Fibroblast of the aortic adventitia (primary cell): ENCODE measurements around the gene MND1. TPM values are rescaled to one million over a fixed set of nuclear protein-coding genes. Genes with fewer than 3 reads are reported as not detected.

Experiments used
- DNase-seq: peaks from one replicate; pipeline ENCODE4 v3.0.0-alpha.2; 2010; ENCODE audit warnings: low read depth
- H3K4me3 ChIP-seq: 2 replicates; pipeline ENCODE4 v1.5.1; 2011; ENCODE audit warnings: low read depth, mild to moderate bottlenecking, control low read depth, low read length, moderate library complexity
- total RNA-seq: library from RNA; depleted of rRNA; stranded (reverse); fragments of >200 nt; gene quantifications from 2 replicates; pipeline ENCODE4 v1.2.3, GENCODE V29; 2012; ENCODE audit warnings: low replicate concordance
- TF ChIP-seq, protein P1 (sequence below): IDR thresholded peaks from 2 replicates; pipeline ENCODE4 v1.5.1; 2011; ENCODE audit warnings: mild to moderate bottlenecking, low read length, control low read depth, inconsistent platforms; ENCODE audit not compliant: insufficient read depth

Gene MND1
- total RNA-seq, 1 donor: 15.5 TPM

DNA sequence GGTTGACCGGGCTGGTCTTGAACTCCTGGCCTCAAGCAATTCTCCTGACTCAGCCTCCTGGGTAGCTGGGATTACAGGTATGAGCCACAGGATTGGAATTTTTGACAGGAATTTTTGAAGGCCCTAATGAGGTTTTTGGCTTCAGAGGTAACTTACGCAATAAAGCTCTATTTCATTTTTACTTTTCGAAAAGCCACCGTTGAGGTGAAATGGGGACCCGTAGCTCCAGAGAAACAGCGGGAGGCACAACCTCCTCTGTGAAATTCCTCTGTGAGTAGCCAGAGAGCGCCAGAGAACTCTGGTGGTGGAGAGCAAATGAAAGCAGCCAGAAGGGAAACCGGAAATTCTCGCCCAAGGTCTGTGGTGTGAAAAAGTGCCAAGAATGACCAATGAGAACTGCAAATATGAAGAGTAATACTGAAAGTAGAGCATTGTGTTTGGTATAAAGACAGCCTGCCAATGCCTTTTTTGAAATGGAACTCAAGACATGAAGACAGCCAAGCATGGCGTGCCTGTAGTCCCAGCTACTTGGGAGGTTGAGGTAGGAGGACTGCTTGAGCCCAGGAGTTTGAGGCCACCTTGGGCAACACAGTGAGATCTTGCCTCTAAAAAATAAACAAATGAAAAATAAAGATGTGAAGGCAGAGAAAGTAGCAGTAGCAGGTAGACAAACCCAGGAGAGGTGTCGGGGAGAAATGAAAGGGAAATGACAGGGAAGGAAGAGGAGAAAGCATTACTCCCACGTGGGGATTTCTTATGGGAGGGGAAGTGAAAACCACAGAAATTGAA is 88.7 kb downstream of the MND1 start:
- TF ChIP-seq, protein P1, sequence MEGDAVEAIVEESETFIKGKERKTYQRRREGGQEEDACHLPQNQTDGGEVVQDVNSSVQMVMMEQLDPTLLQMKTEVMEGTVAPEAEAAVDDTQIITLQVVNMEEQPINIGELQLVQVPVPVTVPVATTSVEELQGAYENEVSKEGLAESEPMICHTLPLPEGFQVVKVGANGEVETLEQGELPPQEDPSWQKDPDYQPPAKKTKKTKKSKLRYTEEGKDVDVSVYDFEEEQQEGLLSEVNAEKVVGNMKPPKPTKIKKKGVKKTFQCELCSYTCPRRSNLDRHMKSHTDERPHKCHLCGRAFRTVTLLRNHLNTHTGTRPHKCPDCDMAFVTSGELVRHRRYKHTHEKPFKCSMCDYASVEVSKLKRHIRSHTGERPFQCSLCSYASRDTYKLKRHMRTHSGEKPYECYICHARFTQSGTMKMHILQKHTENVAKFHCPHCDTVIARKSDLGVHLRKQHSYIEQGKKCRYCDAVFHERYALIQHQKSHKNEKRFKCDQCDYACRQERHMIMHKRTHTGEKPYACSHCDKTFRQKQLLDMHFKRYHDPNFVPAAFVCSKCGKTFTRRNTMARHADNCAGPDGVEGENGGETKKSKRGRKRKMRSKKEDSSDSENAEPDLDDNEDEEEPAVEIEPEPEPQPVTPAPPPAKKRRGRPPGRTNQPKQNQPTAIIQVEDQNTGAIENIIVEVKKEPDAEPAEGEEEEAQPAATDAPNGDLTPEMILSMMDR: peak; percentile 64
- H3K4me3 ChIP-seq: no peak overlapping the region
- DNase-seq: peak; percentile 90

DNA sequence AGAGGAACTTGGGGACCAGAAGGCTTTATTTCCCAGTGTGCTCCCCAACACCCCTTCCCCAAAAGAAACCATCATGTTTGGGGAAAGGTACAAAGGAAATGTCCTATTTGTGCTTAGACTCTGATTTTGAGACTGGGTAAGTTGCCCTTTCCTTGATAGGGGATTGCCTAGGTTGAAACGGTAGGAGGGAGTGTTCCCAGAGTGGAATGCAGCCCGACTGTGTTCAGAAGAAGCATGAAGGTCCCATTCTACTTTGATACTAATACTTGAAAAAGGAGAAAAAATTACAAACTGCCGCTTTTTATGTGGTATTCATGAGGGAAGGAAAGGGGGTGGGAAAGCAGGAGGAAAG is 89.2 kb downstream of the MND1 start:
- no peak for DNase-seq
- no peak overlapping the region for H3K4me3 ChIP-seq
- TF ChIP-seq, protein P1: no peak

DNA sequence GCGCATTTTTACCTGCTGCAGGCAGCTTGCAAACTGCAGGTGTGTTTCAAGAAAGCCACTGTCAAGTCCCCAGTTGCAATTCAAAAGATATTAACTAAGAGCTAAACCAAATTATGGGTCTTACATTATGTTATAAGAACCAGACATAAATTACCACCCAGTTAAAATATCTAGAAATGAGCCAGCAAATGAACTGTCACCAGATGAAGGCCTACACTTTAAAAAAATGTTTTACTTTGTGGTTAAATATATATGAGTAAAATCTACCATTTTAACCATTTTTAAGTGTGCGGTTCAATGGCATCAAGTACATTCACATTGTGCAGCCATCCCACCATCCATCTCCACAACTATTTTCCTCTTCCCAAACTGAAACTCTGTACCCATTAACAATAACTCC is 89.7 kb downstream of the MND1 start:
- DNase-seq: no peak
- H3K4me3 ChIP-seq: no peak overlapping the region
- TF ChIP-seq, protein P1: no peak

DNA sequence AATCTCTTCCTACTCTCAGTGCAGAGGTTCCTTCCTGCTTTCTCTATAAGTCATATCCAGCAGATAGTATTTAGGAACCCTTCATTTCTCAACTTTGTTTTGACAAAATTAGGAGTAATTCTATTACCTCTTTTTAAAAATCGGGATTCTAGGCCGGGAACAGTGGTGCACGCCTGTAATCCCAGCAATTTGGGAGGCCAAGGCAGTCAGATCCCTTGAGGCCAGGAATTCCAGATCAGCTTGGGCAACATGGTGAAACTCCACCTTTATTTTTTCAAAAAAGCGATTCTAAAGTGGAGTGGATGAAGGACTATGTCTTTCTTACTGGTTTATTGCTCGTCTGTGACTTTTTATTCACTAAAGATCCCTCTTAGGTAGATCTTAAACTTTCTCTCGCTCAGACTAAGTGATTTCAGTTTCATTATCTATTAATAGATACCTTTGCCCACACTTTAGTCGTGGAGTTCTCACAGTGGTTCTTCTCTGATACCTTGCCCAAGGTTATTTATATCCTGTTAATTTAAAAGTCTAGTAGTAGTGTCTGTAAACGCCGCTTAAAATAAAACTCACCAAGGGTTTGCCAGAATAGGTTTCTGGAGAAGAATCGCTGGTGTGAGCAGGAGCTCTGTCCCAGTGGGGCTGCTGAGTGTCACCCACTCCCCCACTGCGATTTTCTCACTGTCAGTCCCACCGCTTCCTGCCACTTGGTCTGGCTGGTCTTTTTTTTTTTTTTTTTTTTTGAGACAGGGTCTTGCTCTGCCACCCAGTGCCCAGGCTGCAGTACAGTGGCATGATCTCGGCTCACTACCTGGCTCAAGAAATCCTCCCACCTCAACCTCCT is 94.6 kb downstream of the MND1 start:
- DNase-seq: no peak
- H3K4me3 ChIP-seq: no peak overlapping the region
- TF ChIP-seq, protein P1: no peak

DNA sequence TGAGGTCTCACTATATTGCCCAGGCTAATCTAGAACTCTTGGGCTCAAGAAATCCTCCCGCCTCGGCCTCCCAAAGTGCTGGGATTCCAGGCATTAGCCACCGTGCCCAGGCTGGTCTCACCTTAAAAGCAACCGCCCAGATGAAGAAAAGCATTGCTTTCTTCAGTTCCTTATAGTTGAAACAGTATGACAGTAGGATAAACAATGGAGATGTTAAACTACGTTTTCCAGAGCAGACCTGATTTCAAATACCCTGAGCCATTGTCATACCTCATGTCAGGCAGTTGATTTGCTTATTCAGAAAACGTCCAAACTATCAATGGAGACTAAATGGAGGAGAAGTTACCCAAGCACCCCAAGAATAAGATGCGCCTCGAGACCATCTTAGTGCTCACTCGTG is 95.3 kb downstream of the MND1 start:
- H3K4me3 ChIP-seq: no peak overlapping the region
- DNase-seq: no peak
- TF ChIP-seq, protein P1: no peak

DNA sequence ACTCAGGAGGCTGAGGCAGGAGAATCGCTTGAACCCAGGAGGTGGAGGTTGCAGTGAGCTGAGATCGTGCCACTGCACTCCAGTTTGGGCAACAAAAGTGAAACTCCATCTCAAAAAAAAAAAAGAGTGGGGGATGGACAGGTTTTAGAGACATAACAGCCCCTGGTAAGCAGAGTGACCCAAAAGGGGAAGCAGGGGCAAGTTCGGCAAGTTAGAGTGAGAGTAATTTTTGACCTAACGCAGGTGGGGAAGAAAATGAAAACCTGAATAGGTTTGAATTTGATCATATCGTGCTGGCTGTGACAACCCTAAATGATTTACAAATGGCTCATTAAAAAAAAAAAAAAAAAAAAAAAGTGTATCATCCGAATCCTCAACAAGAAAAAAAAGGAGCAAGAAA is 96.0 kb downstream of the MND1 start:
- TF ChIP-seq, protein P1: no peak
- no peak overlapping the region for H3K4me3 ChIP-seq

More for the DNA sequence above, 96.0 kb downstream of the MND1 start:
- no peak for DNase-seq
